SK-MEL-5 (cell line): ENCODE data around the gene DGCR6. TPM values are rescaled to one million over a fixed set of nuclear protein-coding genes. Genes with fewer than 3 reads are reported as not detected.
"Not testable (repeated sequence)": the region's sequence is repeated elsewhere in the genome, so short reads cannot be mapped to it uniquely, and the experiment has no call there.

Experiments
- DNase-seq: peaks from one replicate; pipeline ENCODE4 v3.0.0-alpha.2; 2016; ENCODE audit warnings: low read depth, low spot score
- in situ Hi-C: cut with HindIII; loops from 2 replicates; pipeline ENCODE4 v1.10.0; 2016; ENCODE audit warnings: low sequenced_read_pairs, high pct_unique_total_duplicates, low pct_unique_long_range_greater_than_20kb
- total RNA-seq: library from RNA; depleted of rRNA; stranded (reverse); fragments of >200 nt; shearing (Covaris generic); gene quantifications from 2 replicates; pipeline ENCODE4 v1.2.3, GENCODE V29; 2014

The DGCR6 gene
- total RNA-seq, 1 experiment from 2014 or later, result 1.7 TPM

GRCh38 chr22:18925368-18926064 lies 19.4 kb downstream of the DGCR6 start:
- in situ Hi-C loops, result no loop called here
- no peak for DNase-seq

GRCh38 chr22:18927020-18927419 lies 20.9 kb downstream of the DGCR6 start:
- in situ Hi-C loops, result no loop called here
- DNase-seq, result no peak

- in situ Hi-C loops, result no loop called here
- no peak for DNase-seq
These were observed 21.5 kb downstream of the DGCR6 start for GRCh38 chr22:18927573-18927972.

GRCh38 chr22:18929459-18929858 lies 23.3 kb downstream of the DGCR6 start:
- in situ Hi-C loops, result no loop called here
- no peak for DNase-seq

GRCh38 chr22:18931905-18932652 lies 26.0 kb downstream of the DGCR6 start:
- in situ Hi-C loops, result no loop called here
- DNase-seq, result no peak

- in situ Hi-C loops, result no loop called here
- DNase-seq, result no peak
These were observed 27.8 kb downstream of the DGCR6 start for GRCh38 chr22:18933914-18934313.

- DNase-seq, in situ Hi-C loops: not testable (repeated sequence)
These were observed 28.6 kb downstream of the DGCR6 start for GRCh38 chr22:18934688-18935087.

- in situ Hi-C loops, result no loop called here
- DNase-seq, result no peak
These were observed 29.9 kb downstream of the DGCR6 start, which contains the start of gene PRODH for GRCh38 chr22:18935889-18936529. PRODH (minus strand) TSS chr22:18936293; CDS start chr22:18936287, 6 bp downstream.

- DNase-seq, in situ Hi-C loops: not testable (repeated sequence)
These were observed 32.6 kb downstream of the DGCR6 start for GRCh38 chr22:18938691-18939090.

GRCh38 chr22:18947105-18947504 lies 41.0 kb downstream of the DGCR6 start:
- in situ Hi-C loops, DNase-seq: not testable (repeated sequence)

GRCh38 chr22:18947905-18948304 lies 41.8 kb downstream of the DGCR6 start:
- DNase-seq, result no peak
- in situ Hi-C loops, result no loop called here

- in situ Hi-C loops, result no loop called here
- no peak for DNase-seq
These were observed 44.0 kb downstream of the DGCR6 start for GRCh38 chr22:18950141-18950540.

- no peak for DNase-seq
- in situ Hi-C loops, result no loop called here
These were observed 45.9 kb downstream of the DGCR6 start for GRCh38 chr22:18952022-18952421.

GRCh38 chr22:18953128-18953527 lies 47.0 kb downstream of the DGCR6 start:
- in situ Hi-C loops, DNase-seq: not testable (repeated sequence)

GRCh38 chr22:18954303-18954989 lies 48.3 kb downstream of the DGCR6 start:
- peak; percentile 64 for DNase-seq
- in situ Hi-C loops, result not testable (repeated sequence)

GRCh38 chr22:18954990-18955571 lies 49.0 kb downstream of the DGCR6 start:
- in situ Hi-C loops, result no loop called here

GRCh38 chr22:18955696-18956095 lies 49.6 kb downstream of the DGCR6 start:
- in situ Hi-C loops, result no loop called here

More at GRCh38 chr22:18954990-18955571, 49.0 kb downstream of the DGCR6 start:
- no peak for DNase-seq

More at GRCh38 chr22:18955696-18956095, 49.6 kb downstream of the DGCR6 start:
- DNase-seq, result no peak
